Mesothelial cell of epicardium (in vitro differentiated cells): Measurements from ENCODE around the gene MLN. TPM values are rescaled to one million over a fixed set of nuclear protein-coding genes. Genes with fewer than 3 reads are reported as not detected.

Source experiments
- DNase-seq, 2 experiments: peaks; one replicate each; pipeline ENCODE4 v3.0.0; 2021; ENCODE audit warnings: low spot score in 2 of 2; ENCODE audit not compliant: unreplicated experiment in 2 of 2
- H3K27ac Mint-ChIP-seq: 2 replicates; pipeline ENCODE4 v1.8.0; 2021; ENCODE audit warnings: mixed read lengths
- H3K27me3 Mint-ChIP-seq: 2 replicates; pipeline ENCODE4 v1.8.0; 2021; ENCODE audit warnings: low read depth, mixed read lengths
- H3K36me3 Mint-ChIP-seq: 2 replicates; pipeline ENCODE4 v1.8.0; 2021; ENCODE audit warnings: mixed read lengths
- H3K4me1 Mint-ChIP-seq: 2 replicates; pipeline ENCODE4 v1.8.0; 2021; ENCODE audit warnings: mixed read lengths
- H3K4me3 Mint-ChIP-seq: 2 replicates; pipeline ENCODE4 v1.8.0; 2021; ENCODE audit warnings: mild to moderate bottlenecking, moderate library complexity, mixed read lengths
- H3K9me3 Mint-ChIP-seq: 2 replicates; pipeline ENCODE4 v1.8.0; 2021; ENCODE audit warnings: mixed read lengths
- CTCF ChIP-seq: fragments of 200-600 bp; sonication (generic); IDR thresholded peaks from one replicate; pipeline ENCODE4 v1.5.0; 2021; ENCODE audit warnings: antibody characterized with exemption; ENCODE audit not compliant: unreplicated experiment
- total RNA-seq: library from RNA; stranded (reverse); gene quantifications from 3 replicates; pipeline ENCODE4 v1.2.1, GENCODE V29; 2021

Gene MLN
- total RNA-seq, 1 donor from 2014 or later: not detected

- Mint-ChIP-seq H3K27ac (no peak overlapping the region), H3K36me3 (peaks cover 42% of the 10 kb centered on the region), H3K4me3 (no peak overlapping the region), H3K4me1 (peaks cover 31% of the 10 kb centered on the region), H3K9me3 (no peaks in the 10 kb centered on the region), H3K27me3 (no peaks in the 10 kb centered on the region)
- TF ChIP-seq CTCF: no peak
- DNase-seq: no peak
Measured at GRCh38 chr6:33774774-33775173, 29.0 kb downstream of the MLN start.

GRCh38 chr6:33772902-33773472 lies 30.8 kb downstream of the MLN start:
- Mint-ChIP-seq H3K9me3 (no peaks in the 10 kb centered on the region), H3K27me3 (peaks cover 2% of the 10 kb centered on the region), H3K4me3 (no peak overlapping the region), H3K36me3 (peaks cover 30% of the 10 kb centered on the region), H3K27ac (peak overlapping the region; percentile 56), H3K4me1 (peaks cover 36% of the 10 kb centered on the region)
- DNase-seq: no peak
- TF ChIP-seq CTCF: no peak

- peak overlapping the region; percentile 67 for H3K27ac Mint-ChIP-seq
- DNase-seq: no peak
- H3K4me1 Mint-ChIP-seq: peaks cover 36% of the 10 kb centered on the region
- TF ChIP-seq CTCF: no peak
- H3K36me3 Mint-ChIP-seq: peaks cover 25% of the 10 kb centered on the region
- H3K4me3 Mint-ChIP-seq: no peak overlapping the region
- peaks cover 3% of the 10 kb centered on the region for H3K27me3 Mint-ChIP-seq
- no peaks in the 10 kb centered on the region for H3K9me3 Mint-ChIP-seq
Measured at GRCh38 chr6:33772082-33772830, 31.5 kb downstream of the MLN start.

GRCh38 chr6:33771146-33772081 lies 32.4 kb downstream of the MLN start:
- peak; percentile 67 to 87 for DNase-seq
- Mint-ChIP-seq H3K27ac (peak overlapping the region; percentile 94), H3K9me3 (no peaks in the 10 kb centered on the region), H3K4me3 (peak overlapping the region; percentile 28), H3K4me1 (peaks cover 36% of the 10 kb centered on the region), H3K27me3 (peaks cover 5% of the 10 kb centered on the region), H3K36me3 (peaks cover 21% of the 10 kb centered on the region)
- TF ChIP-seq CTCF: peak; percentile 94

- Mint-ChIP-seq H3K36me3 (peaks cover 15% of the 10 kb centered on the region), H3K9me3 (no peaks in the 10 kb centered on the region), H3K27ac (peak overlapping the region; percentile 94), H3K4me3 (no peak overlapping the region), H3K27me3 (peaks cover 5% of the 10 kb centered on the region), H3K4me1 (peaks cover 36% of the 10 kb centered on the region)
- no peak for DNase-seq
- no peak for TF ChIP-seq CTCF
Measured at GRCh38 chr6:33770833-33771145, 33.0 kb downstream of the MLN start.
